HEK293 (cell line): ENCODE data around the gene ANTXR1.

Experiments
- CTCF ChIA-PET: fragments of 350-600 bp; formaldehyde crosslinking; extraction: SDS; loops from one replicate; lab custom pipeline; 2021; ENCODE audit warnings: antibody characterized with exemption; lab: Yijun Ruan, JAX
- POLR2A ChIA-PET: fragments of 300-600 bp; formaldehyde crosslinking; extraction: SDS; loops from one replicate; lab custom pipeline; 2020; ENCODE audit warnings: antibody characterized with exemption, inconsistent platforms; lab: Yijun Ruan, JAX
- H3K27ac ChIP-seq: fragments of 200-500 bp; sonication (Bioruptor generic); 2 replicates; pipeline ENCODE4 v1.5.1; 2014; ENCODE audit warnings: low read depth, low read length, control low read depth, inconsistent platforms; ENCODE audit errors: extremely low read depth
- H3K36me3 ChIP-seq, 2 experiments: fragments of 200-500 bp in 1 of 2; sonication (Bioruptor generic) in 1 of 2; 1 replicate in 1 of 2; 2 replicates in 1 of 2; pipeline ENCODE4 v1.5.1; 2014 to 2017; ENCODE audit warnings: inconsistent platforms in 2 of 2, low read length in 2 of 2; ENCODE audit not compliant: control insufficient read depth in 2 of 2, insufficient read depth in 1 of 2
- H3K4me1 ChIP-seq: fragments of 200-500 bp; sonication (Bioruptor generic); 2 replicates; pipeline ENCODE4 v1.5.1; 2014; ENCODE audit warnings: mild to moderate bottlenecking, low read length, inconsistent platforms; ENCODE audit not compliant: control insufficient read depth, insufficient read depth
- H3K4me3 ChIP-seq: 2 replicates; pipeline ENCODE4 v1.5.1; 2011; ENCODE audit warnings: low read depth, mild to moderate bottlenecking, control low read depth, low read length, moderate library complexity
- H3K9me3 ChIP-seq: fragments of 200-500 bp; sonication (Bioruptor generic); 2 replicates; pipeline ENCODE4 v1.5.1; 2014; ENCODE audit warnings: low read depth, low read length, inconsistent platforms; ENCODE audit not compliant: control insufficient read depth, insufficient read depth
- BCL11B ChIP-seq: fragments of 450-650 bp; formaldehyde crosslinking; IDR thresholded peaks from 2 replicates; pipeline ENCODE4 v1.5.1; 2016; ENCODE audit warnings: low read depth, missing biosample characterization, missing genetic modification characterization
- ELK4 ChIP-seq: IDR thresholded peaks from 2 replicates; pipeline ENCODE4 v1.6.1; 2011; ENCODE audit warnings: mild to moderate bottlenecking, low read depth, low read length, borderline replicate concordance
- HOXD13 ChIP-seq: sonication (generic); formaldehyde crosslinking; IDR thresholded peaks from 2 replicates; pipeline ENCODE4 v1.8.0; 2022; ENCODE audit warnings: missing genetic modification reagents, borderline replicate concordance
- KLF1 ChIP-seq: fragments of 450-650 bp; formaldehyde crosslinking; IDR thresholded peaks from 2 replicates; pipeline ENCODE4 v1.5.1; 2016; ENCODE audit warnings: missing biosample characterization, missing genetic modification characterization
- KLF7 ChIP-seq: fragments of 450-650 bp; formaldehyde crosslinking; IDR thresholded peaks from 2 replicates; pipeline ENCODE4 v1.5.1; 2016; ENCODE audit warnings: missing biosample characterization, missing genetic modification characterization, borderline replicate concordance
- MYNN ChIP-seq: fragments of 450-650 bp; formaldehyde crosslinking; IDR thresholded peaks from 2 replicates; pipeline ENCODE4 v1.5.1; 2016; ENCODE audit warnings: missing biosample characterization, missing genetic modification characterization, borderline replicate concordance
- OSR2 ChIP-seq: fragments of 450-650 bp; formaldehyde crosslinking; IDR thresholded peaks from 2 replicates; pipeline ENCODE4 v1.5.1; 2016; ENCODE audit warnings: missing biosample characterization, missing genetic modification characterization
- SCRT1 ChIP-seq: fragments of 450-650 bp; formaldehyde crosslinking; IDR thresholded peaks from 2 replicates; pipeline ENCODE4 v1.5.1; 2016; ENCODE audit warnings: missing biosample characterization, missing genetic modification characterization, borderline replicate concordance
- SP3 ChIP-seq: fragments of 450-650 bp; formaldehyde crosslinking; IDR thresholded peaks from 2 replicates; pipeline ENCODE4 v1.5.1; 2016; ENCODE audit warnings: missing biosample characterization, missing genetic modification characterization
- TCF7L2 ChIP-seq: IDR thresholded peaks from 2 replicates; pipeline ENCODE4 v1.6.1; 2011; ENCODE audit warnings: low read depth, mild to moderate bottlenecking, inconsistent platforms, low read length, moderate library complexity, borderline replicate concordance
- TSHZ1 ChIP-seq: fragments of 450-650 bp; formaldehyde crosslinking; IDR thresholded peaks from 2 replicates; pipeline ENCODE4 v1.5.1; 2016; ENCODE audit warnings: missing biosample characterization, missing genetic modification characterization, borderline replicate concordance
- ZBTB17 ChIP-seq: fragments of 450-650 bp; formaldehyde crosslinking; IDR thresholded peaks from 2 replicates; pipeline ENCODE4 v1.5.1; 2016; ENCODE audit warnings: missing biosample characterization, missing genetic modification characterization
- ZBTB48 ChIP-seq: fragments of 450-650 bp; formaldehyde crosslinking; IDR thresholded peaks from 2 replicates; pipeline ENCODE4 v1.5.1; 2016; ENCODE audit warnings: missing biosample characterization, missing genetic modification characterization
- ZBTB6 ChIP-seq: fragments of 450-650 bp; formaldehyde crosslinking; IDR thresholded peaks from 2 replicates; pipeline ENCODE4 v1.5.1; 2017; ENCODE audit warnings: missing biosample characterization, missing genetic modification characterization
- ZFP37 ChIP-seq: fragments of 450-650 bp; formaldehyde crosslinking; IDR thresholded peaks from 2 replicates; pipeline ENCODE4 v1.5.1; 2016; ENCODE audit warnings: missing biosample characterization, missing genetic modification characterization
- ZNF114 ChIP-seq: fragments of 450-650 bp; formaldehyde crosslinking; IDR thresholded peaks from 2 replicates; pipeline ENCODE4 v1.5.0; 2017; ENCODE audit warnings: missing biosample characterization, missing genetic modification characterization
- ZNF354C ChIP-seq: fragments of 450-650 bp; formaldehyde crosslinking; IDR thresholded peaks from 2 replicates; pipeline ENCODE4 v1.5.1; 2016; ENCODE audit warnings: missing biosample characterization, missing genetic modification characterization, low read depth, borderline replicate concordance
- ZNF37A ChIP-seq: fragments of 450-650 bp; IDR thresholded peaks from 2 replicates; pipeline ENCODE4 v1.5.1; 2018; ENCODE audit warnings: missing biosample characterization, missing genetic modification characterization
- ZNF549 ChIP-seq: fragments of 450-650 bp; IDR thresholded peaks from 2 replicates; pipeline ENCODE4 v1.5.1; 2018; ENCODE audit warnings: missing biosample characterization, missing genetic modification characterization, mild to moderate bottlenecking, inconsistent platforms, moderate library complexity
- ZNF558 ChIP-seq: fragments of 450-650 bp; formaldehyde crosslinking; IDR thresholded peaks from 2 replicates; pipeline ENCODE4 v1.5.1; 2016; ENCODE audit warnings: missing biosample characterization, missing genetic modification characterization
- ZNF596 ChIP-seq: fragments of 450-650 bp; IDR thresholded peaks from 2 replicates; pipeline ENCODE4 v1.5.0; 2018; ENCODE audit warnings: missing biosample characterization, mild to moderate bottlenecking, missing genetic modification characterization, moderate library complexity
- ZNF600 ChIP-seq: fragments of 450-650 bp; formaldehyde crosslinking; IDR thresholded peaks from 2 replicates; pipeline ENCODE4 v1.5.1; 2016; ENCODE audit warnings: missing biosample characterization, missing genetic modification characterization
- ZNF677 ChIP-seq: fragments of 450-650 bp; IDR thresholded peaks from 2 replicates; pipeline ENCODE4 v1.5.0; 2018; ENCODE audit warnings: missing biosample characterization, mild to moderate bottlenecking, missing genetic modification characterization, moderate library complexity
- ZNF692 ChIP-seq: fragments of 450-650 bp; formaldehyde crosslinking; IDR thresholded peaks from 2 replicates; pipeline ENCODE4 v1.5.1; 2016; ENCODE audit warnings: missing biosample characterization, missing genetic modification characterization
- ZXDB ChIP-seq: fragments of 450-650 bp; formaldehyde crosslinking; IDR thresholded peaks from 2 replicates; pipeline ENCODE4 v1.5.1; 2016; ENCODE audit warnings: missing biosample characterization, missing genetic modification characterization

ANTXR1 gene

GRCh38 chr2:69250981-69251380 lies 238.0 kb downstream of the ANTXR1 start:
- H3K9me3 ChIP-seq = no peaks in the 10 kb centered on the region
- H3K36me3 ChIP-seq = peaks cover 0 to 7% of the 10 kb centered on the region in 2 experiments; a peak in 1 of 3 replicates
- H3K27ac ChIP-seq = no peak overlapping the region
- TF ChIP-seq KLF1 (tag by site-specific recombination) (no peak), ZNF596 (tag by site-specific recombination) (no peak), BCL11B (tag by site-specific recombination) (no peak), KLF7 (tag by site-specific recombination) (no peak), TSHZ1 (tag by site-specific recombination) (no peak), ELK4 (no peak), ZBTB17 (no peak), ZNF692 (tag by site-specific recombination) (no peak), SP3 (no peak), ZNF677 (tag by site-specific recombination) (no peak), ZNF354C (tag by site-specific recombination) (no peak), ZNF549 (tag by site-specific recombination) (no peak), SCRT1 (tag by site-specific recombination) (no peak), MYNN (no peak), ZFP37 (tag by site-specific recombination) (no peak), TCF7L2 (no peak), ZBTB6 (tag by site-specific recombination) (no peak), ZNF114 (tag by site-specific recombination) (no peak), ZBTB48 (tag by site-specific recombination) (no peak)
- CTCF ChIA-PET = no interaction called here
- H3K4me3 ChIP-seq = no peak overlapping the region
- POLR2A ChIA-PET = no interaction called here
- 0 out of 2 replicates have a peak, but pooled peaks cover 2% of the 10 kb centered on the region for H3K4me1 ChIP-seq

GRCh38 chr2:69251943-69252342 lies 239.0 kb downstream of the ANTXR1 start:
- ChIA-PET CTCF (no interaction called here), POLR2A (no interaction called here)
- H3K27ac ChIP-seq = no peak overlapping the region
- no peaks in the 10 kb centered on the region for H3K36me3 ChIP-seq
- TF ChIP-seq ZNF558 (tag by site-specific recombination) (no peak), ELK4 (no peak), HOXD13 (CRISPR knock-in tag) (no peak), ZNF600 (tag by site-specific recombination) (no peak), OSR2 (tag by site-specific recombination) (no peak), ZNF37A (tag by site-specific recombination) (no peak), TSHZ1 (tag by site-specific recombination) (no peak), KLF1 (tag by site-specific recombination) (no peak), ZXDB (tag by site-specific recombination) (no peak)
- H3K4me1 ChIP-seq = 0 out of 2 replicates have a peak, but pooled peaks cover 2% of the 10 kb centered on the region
- no peaks in the 10 kb centered on the region for H3K9me3 ChIP-seq
- H3K4me3 ChIP-seq = no peak overlapping the region
